ENCODE data around the gene SOX6.

SOX6 gene

DNA sequence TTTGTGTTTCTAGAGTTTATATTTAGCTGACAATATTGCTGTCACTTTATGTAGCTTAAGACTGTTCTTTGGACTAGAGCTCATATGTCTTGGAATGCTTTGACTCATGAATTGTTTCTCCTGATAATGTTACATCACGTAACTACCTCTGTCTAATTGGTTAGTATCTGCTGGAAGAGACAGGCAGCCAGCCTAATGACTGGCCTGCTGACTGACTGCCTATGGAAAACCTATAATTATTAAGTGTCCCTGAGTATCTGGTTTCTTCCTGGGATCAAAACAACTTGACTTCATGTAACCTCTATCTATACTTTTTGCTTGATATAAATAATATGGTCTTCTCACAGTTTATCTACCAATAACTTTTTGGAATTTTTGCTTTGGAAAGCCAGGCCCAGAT, 9.4 kb downstream of the SOX6 start:
- H3K4me3 ChIP-seq (replicated peaks; ENCODE audit: low read depth, low read length), result no peak overlapping the region
- DNase-seq (ENCODE audit: extremely low read depth, low read depth), result no peak
- TF ChIP-seq, protein P1, sequence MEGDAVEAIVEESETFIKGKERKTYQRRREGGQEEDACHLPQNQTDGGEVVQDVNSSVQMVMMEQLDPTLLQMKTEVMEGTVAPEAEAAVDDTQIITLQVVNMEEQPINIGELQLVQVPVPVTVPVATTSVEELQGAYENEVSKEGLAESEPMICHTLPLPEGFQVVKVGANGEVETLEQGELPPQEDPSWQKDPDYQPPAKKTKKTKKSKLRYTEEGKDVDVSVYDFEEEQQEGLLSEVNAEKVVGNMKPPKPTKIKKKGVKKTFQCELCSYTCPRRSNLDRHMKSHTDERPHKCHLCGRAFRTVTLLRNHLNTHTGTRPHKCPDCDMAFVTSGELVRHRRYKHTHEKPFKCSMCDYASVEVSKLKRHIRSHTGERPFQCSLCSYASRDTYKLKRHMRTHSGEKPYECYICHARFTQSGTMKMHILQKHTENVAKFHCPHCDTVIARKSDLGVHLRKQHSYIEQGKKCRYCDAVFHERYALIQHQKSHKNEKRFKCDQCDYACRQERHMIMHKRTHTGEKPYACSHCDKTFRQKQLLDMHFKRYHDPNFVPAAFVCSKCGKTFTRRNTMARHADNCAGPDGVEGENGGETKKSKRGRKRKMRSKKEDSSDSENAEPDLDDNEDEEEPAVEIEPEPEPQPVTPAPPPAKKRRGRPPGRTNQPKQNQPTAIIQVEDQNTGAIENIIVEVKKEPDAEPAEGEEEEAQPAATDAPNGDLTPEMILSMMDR (IDR thresholded peaks at IDR 0.05; ENCODE audit: low read depth, low read length, missing control alignments), result no peak

DNA sequence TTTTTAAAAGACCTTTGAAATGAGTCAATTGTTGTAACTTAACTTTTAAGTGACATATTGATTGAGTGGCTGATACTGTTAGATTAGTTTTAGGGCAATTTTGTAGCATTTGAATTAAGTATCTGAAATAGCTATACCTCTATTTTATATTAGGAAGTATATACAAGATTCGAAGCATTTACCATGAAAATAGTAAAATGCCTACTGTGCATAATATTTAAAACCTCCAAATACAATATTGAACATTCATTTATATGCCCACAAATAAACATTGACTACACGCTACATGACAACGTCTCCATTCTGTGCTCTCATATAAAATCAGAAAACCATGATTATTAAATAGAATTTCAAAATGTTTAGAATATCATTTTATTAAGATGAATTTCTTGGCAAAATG, 14.5 kb downstream of the SOX6 start:
- DNase-seq (ENCODE audit: extremely low read depth, low read depth), result no peak
- TF ChIP-seq, protein P1 (IDR thresholded peaks at IDR 0.05; ENCODE audit: low read depth, low read length, missing control alignments), result no peak

GRCh38 chr11:16338393-16338792, 18.0 kb downstream of the SOX6 start:
- H3K4me3 ChIP-seq (replicated peaks; ENCODE audit: low read depth, low read length), result no peak overlapping the region
- TF ChIP-seq, protein P1 (IDR thresholded peaks at IDR 0.05; ENCODE audit: low read depth, low read length, missing control alignments), result no peak
- no peak for DNase-seq (ENCODE audit: extremely low read depth, low read depth)

More for the DNA sequence above, 14.5 kb downstream of the SOX6 start:
- H3K4me3 ChIP-seq (replicated peaks; ENCODE audit: low read depth, low read length), result no peak overlapping the region

GRCh38 chr11:16337421-16338213, 18.7 kb downstream of the SOX6 start:
- DNase-seq (ENCODE audit: extremely low read depth, low read depth), result no peak
- TF ChIP-seq, protein P1 (IDR thresholded peaks at IDR 0.05; ENCODE audit: low read depth, low read length, missing control alignments), result no peak
- H3K4me3 ChIP-seq (replicated peaks; ENCODE audit: low read depth, low read length), result no peak overlapping the region

- DNase-seq (ENCODE audit: extremely low read depth, low read depth), result no peak
- no peak overlapping the region for H3K4me3 ChIP-seq (replicated peaks; ENCODE audit: low read depth, low read length)
- TF ChIP-seq, protein P1 (IDR thresholded peaks at IDR 0.05; ENCODE audit: low read depth, low read length, missing control alignments), result no peak
Measured at GRCh38 chr11:16336721-16337120, 19.6 kb downstream of the SOX6 start.

GRCh38 chr11:16336204-16336603, 20.1 kb downstream of the SOX6 start:
- H3K4me3 ChIP-seq (replicated peaks; ENCODE audit: low read depth, low read length), result no peak overlapping the region
- TF ChIP-seq, protein P1 (IDR thresholded peaks at IDR 0.05; ENCODE audit: low read depth, low read length, missing control alignments), result no peak
- no peak for DNase-seq (ENCODE audit: extremely low read depth, low read depth)

All from HFF-Myc (cell line).